ENCODE results near the gene DCST1.

DCST1 gene

GRCh38 chr1:155030243-155030795, 3.3 kb upstream of the DCST1 start:
- FAIRE-seq, result no peak
- no peak for DNase-seq (ENCODE audit: insufficient read length, low spot score)

- FAIRE-seq (no peak), DNase-seq (ENCODE audit: insufficient read length, low spot score) (no peak)
Observed at GRCh38 chr1:155030899-155031298, 2.7 kb upstream of the DCST1 start.

- FAIRE-seq (no peak), DNase-seq (ENCODE audit: insufficient read length, low spot score) (no peak)
Observed at GRCh38 chr1:155032886-155033285, 738 bp upstream of the DCST1 start.

GRCh38 chr1:155034318-155035208, 939 bp downstream of the DCST1 start:
- DNase-seq (ENCODE audit: insufficient read length, low spot score) (no peak), FAIRE-seq (no peak)

GRCh38 chr1:155035936-155036335, 2.3 kb downstream of the DCST1 start:
- DNase-seq (ENCODE audit: insufficient read length, low spot score) (no peak), FAIRE-seq (no peak)

- DNase-seq (ENCODE audit: insufficient read length, low spot score), result no peak
- no peak for FAIRE-seq
Observed at GRCh38 chr1:155037043-155037442, 3.4 kb downstream of the DCST1 start.

GRCh38 chr1:155037851-155038441, 4.3 kb downstream of the DCST1 start:
- no peak for FAIRE-seq

GRCh38 chr1:155038602-155039307, 5.1 kb downstream of the DCST1 start:
- no peak for DNase-seq (ENCODE audit: insufficient read length, low spot score)
- FAIRE-seq, result no peak

More at GRCh38 chr1:155037851-155038441, 4.3 kb downstream of the DCST1 start:
- no peak for DNase-seq (ENCODE audit: insufficient read length, low spot score)

- FAIRE-seq, result no peak
- DNase-seq (ENCODE audit: insufficient read length, low spot score), result no peak
Observed at GRCh38 chr1:155039308-155039669, 5.7 kb downstream of the DCST1 start.

- FAIRE-seq, result no peak
- no peak for DNase-seq (ENCODE audit: insufficient read length, low spot score)
Observed at GRCh38 chr1:155040358-155041093, 6.9 kb downstream of the DCST1 start.

- no peak for FAIRE-seq
- DNase-seq (ENCODE audit: insufficient read length, low spot score), result no peak
Observed at GRCh38 chr1:155042789-155043188, 9.2 kb downstream of the DCST1 start.

- FAIRE-seq, result no peak
- DNase-seq (ENCODE audit: insufficient read length, low spot score), result no peak
Observed at GRCh38 chr1:155043301-155043702, 9.7 kb downstream of the DCST1 start.

- DNase-seq (ENCODE audit: insufficient read length, low spot score) (no peak), FAIRE-seq (no peak)
Observed at GRCh38 chr1:155043793-155044192, 10.2 kb downstream of the DCST1 start.

- DNase-seq (ENCODE audit: insufficient read length, low spot score), result no peak
- FAIRE-seq, result no peak
Observed at GRCh38 chr1:155044365-155044764, 10.7 kb downstream of the DCST1 start.

- peak; percentile 56 for DNase-seq (ENCODE audit: insufficient read length, low spot score)
- FAIRE-seq, result peak; percentile 82
Observed at GRCh38 chr1:155044812-155045657, 11.4 kb downstream of the DCST1 start.

- no peak for DNase-seq (ENCODE audit: insufficient read length, low spot score)
- no peak for FAIRE-seq
Observed at GRCh38 chr1:155048449-155049334, 15.1 kb downstream of the DCST1 start.

GRCh38 chr1:155049651-155050559, 16.3 kb downstream of the DCST1 start:
- FAIRE-seq (no peak), DNase-seq (ENCODE audit: insufficient read length, low spot score) (no peak)

All from GM19239 (cell line).